GM12891 (cell line): ENCODE measurements around the gene SCRG1.

Experiments
- POLR2A ChIP-seq: IDR thresholded peaks from 2 replicates; pipeline ENCODE4 v1.6.1; 2011; ENCODE audit warnings: low read depth, low read length, control low read depth
- TAF1 ChIP-seq: IDR thresholded peaks from 2 replicates; pipeline ENCODE4 v1.6.1; 2011; ENCODE audit warnings: low read depth, low read length, control low read depth

DNA sequence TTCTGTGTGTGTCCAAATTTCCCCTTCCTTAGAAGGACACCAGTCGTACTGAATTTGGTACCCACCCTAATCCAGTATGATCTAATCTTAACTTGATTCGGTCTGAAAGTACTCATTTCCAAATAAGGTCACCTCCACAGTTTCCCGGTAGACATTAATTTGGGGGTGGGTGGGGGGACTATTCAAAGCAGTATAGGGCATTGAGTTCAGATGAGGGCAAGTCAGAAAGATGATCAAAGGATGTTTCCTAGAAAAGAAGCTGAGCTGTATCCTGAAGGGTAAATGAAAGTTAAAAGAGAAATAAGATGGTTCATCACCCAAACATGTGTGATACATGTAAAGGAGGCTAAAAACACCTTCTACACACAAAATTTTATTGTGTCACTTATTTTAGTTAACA, 42.0 kb upstream of the SCRG1 start:
- TF ChIP-seq TAF1 (no peak), POLR2A (no peak)
